ENCODE results near the gene FBLN2.

- TF ChIP-seq CTCF (optimal IDR thresholded peaks at IDR 0.05 in 1 of 3, IDR thresholded peaks at IDR 0.05 in 1 of 3, conservative IDR thresholded peaks at IDR 0.05 in 1 of 3; ENCODE audit: extremely low read depth in 1 of 3, insufficient read depth in 2 of 3, low read length in 3 of 3) (no peak), EZH2 (IDR thresholded peaks at IDR 0.05; ENCODE audit: low read length) (no peak)
Observed at GRCh38 chr3:13607821-13608597, 59.1 kb downstream of the FBLN2 start.

Data from keratinocyte (primary cell).